GM10266 (cell line): ENCODE results near the gene TBC1D22A.

ENCODE experiments used
- DNase-seq: peaks from one replicate; pipeline ENCODE4 v3.0.0; 2012; ENCODE audit errors: extremely low spot score
- TF ChIP-seq, protein P1 (sequence below): IDR thresholded peaks from 2 replicates; pipeline ENCODE4 v1.5.1; 2012; ENCODE audit warnings: mild to moderate bottlenecking, low read depth; ENCODE audit not compliant: control insufficient read depth, insufficient read depth; ENCODE audit errors: missing control alignments

Gene TBC1D22A

DNA sequence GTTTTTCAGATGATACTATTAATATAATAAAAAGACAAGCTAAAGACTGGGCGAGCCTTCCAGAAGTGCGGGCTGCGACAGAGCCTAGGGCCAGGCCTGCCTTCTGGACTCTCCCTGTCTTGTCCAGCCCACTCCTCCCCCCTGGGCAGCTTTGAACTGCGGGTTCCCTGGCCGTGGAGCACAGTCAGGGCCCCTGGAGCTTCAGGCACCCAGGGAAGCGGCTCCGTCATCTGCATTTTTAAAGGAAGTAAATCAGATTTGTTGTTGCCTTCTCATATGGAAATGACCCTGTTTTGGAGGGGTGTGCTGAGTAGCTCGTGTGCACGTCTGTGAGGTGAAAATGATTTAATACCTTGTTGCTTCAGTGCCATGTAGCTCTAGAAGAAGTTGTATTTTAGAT is 265.3 kb downstream of the TBC1D22A start:
- TF ChIP-seq, protein P1, sequence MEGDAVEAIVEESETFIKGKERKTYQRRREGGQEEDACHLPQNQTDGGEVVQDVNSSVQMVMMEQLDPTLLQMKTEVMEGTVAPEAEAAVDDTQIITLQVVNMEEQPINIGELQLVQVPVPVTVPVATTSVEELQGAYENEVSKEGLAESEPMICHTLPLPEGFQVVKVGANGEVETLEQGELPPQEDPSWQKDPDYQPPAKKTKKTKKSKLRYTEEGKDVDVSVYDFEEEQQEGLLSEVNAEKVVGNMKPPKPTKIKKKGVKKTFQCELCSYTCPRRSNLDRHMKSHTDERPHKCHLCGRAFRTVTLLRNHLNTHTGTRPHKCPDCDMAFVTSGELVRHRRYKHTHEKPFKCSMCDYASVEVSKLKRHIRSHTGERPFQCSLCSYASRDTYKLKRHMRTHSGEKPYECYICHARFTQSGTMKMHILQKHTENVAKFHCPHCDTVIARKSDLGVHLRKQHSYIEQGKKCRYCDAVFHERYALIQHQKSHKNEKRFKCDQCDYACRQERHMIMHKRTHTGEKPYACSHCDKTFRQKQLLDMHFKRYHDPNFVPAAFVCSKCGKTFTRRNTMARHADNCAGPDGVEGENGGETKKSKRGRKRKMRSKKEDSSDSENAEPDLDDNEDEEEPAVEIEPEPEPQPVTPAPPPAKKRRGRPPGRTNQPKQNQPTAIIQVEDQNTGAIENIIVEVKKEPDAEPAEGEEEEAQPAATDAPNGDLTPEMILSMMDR: no peak
- no peak for DNase-seq

DNA sequence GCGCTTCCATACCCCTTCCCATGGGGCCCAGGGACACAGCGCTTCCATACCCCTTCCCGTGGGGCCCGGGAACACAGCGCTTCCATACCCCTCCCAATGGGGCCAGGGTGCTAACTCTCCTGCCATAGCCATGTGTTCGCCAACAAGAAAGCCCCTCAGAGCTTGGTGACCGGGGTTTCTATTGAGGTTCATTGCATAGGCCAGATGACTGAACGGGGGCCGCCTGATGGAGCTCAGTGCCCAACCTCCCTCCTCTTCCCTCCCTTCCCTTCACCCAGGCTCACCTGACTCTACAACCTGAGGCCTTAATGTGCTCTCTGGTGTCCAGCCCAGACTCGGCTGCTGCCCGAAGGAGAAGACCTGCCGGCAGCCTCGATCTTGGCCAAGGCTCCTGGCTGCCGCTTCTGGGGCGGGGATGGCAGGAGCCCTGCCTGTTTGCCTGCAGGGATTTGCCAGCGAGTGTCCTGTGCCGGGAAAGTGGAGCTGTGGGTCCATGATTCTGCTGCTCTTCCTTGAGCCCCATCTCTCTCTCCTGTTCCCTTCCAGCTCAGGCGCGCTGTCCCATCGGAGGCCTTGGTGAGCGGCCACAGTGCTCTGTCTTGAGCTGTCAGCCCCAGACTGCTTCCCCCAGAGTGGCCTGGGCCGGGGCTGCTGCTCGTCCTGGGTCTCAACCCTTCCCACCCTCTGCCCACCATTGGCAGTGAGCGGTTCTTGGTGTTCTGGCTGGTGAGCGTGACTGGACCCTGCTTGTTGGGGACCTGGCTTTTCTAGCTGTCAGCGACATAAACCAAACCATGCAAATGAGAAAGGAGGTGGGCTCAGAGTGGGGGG is 267.0 kb downstream of the TBC1D22A start:
- no peak for DNase-seq
- TF ChIP-seq, protein P1: no peak

DNA sequence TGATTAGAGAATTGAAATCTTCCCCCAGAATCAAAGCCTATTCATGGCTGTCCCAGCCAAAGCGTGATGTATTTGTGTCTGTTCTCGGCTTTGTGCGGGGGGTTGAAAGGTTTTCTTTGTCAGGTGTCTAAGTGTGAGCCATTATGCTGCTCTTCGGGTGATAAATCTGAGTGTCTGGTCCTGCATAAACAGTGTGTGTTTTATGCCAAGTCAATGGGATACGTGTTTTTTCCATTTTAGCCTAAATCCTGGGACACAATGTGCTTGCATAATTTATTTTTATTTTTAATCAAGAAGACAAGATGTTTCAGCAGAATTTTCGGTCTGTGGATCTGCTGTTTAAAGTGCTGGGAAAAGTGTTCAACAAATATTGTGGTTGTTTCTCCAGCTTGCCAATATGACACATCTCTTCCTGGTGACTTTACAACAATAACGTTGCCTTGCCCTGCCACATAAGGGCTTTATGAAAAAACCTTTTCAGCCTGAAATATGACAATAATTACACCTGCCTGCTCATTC is 267.8 kb downstream of the TBC1D22A start:
- DNase-seq: no peak
- TF ChIP-seq, protein P1: no peak

DNA sequence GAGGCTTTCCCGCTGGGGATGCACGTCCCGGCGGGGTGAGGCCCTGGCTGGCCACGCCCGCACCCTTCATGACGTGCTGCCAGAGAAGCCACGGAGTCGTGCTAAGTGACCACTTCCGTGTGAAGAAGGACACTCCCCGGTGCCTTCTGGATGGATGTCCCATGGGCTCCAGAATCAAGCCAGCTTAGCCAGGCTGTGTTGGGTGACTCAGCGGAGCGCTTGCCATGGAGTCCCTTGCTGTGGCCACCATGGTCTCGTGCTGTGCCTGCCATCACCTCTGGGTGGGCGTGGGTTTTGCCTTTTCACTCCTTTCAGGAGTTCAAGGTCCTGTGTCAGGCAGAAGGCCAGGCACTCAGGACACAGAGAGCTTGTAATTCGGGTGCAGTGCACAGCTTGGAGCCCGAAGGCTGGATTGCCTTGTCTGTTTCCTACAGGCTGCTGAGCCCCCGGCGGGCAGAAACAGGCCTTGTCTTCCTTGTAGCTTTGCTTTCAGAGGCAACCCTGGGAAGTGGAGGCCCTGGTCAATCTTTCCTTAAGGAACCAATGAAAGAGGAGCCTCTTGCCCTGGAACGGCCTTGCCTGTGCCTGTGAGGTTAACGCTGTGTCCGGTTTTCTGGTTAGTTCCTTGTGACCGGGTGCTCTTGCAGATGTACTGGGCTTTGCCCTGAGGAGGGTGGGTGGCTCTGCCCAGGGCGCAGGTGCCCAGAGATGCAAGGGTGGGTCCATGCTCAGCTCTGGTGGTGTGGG is 268.6 kb downstream of the TBC1D22A start:
- TF ChIP-seq, protein P1: no peak
- no peak for DNase-seq

DNA sequence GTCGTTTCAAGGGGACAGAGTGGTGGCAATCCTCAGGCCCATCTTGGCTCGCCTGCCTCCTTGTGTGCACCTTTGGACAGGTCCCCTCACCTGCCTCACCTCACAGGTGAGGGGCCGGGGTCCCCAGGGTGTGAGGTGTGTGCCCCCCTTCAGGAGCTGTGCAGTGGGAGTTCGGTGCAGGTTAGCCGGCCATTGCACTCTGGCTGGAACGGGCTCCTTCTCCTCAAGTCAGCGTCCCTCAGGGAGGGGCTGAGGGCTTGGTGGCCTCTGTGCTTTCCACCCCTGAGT is 269.1 kb downstream of the TBC1D22A start:
- TF ChIP-seq, protein P1: no peak
- no peak for DNase-seq

DNA sequence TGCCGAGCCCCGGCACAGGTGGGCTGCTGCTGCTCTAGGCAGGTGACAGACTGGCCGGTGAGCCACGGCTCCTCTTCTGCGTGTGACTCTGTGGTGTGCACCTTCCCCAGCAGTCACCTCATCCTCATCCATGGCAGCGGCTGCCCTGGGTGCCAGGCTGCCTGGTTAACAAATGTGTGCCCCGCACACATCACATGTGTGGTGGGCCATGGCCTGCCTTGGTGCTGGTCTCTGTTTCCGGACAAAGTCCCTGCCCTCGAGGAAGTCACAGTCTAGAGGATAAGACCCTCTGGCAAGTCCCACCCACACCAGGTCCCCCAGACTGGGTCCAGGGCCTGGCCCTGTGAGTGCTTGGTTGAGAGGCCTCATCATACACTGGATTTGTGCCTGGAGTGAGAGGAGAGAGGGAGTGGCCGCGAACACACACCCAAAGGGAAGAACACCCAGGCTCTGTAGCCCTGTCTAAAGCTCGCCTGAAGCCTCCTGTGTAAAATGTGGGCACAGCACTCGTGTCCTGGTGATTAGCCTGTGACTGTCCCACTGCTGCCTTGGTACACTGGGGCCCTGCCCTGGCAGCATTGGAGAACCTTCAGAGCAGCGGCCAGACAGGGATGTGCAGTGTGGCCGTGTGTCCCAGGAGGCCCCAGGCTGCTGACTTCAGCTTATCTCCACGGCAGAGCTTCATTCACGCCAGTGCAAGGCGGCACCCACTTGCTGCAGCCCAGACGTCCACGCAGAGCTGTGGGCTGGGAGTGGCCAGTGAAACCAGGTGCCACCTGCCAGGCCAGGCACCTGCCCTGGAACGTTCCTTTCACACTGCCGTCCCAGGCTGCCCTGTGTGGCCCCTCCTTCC is 269.9 kb downstream of the TBC1D22A start:
- TF ChIP-seq, protein P1: no peak
- no peak for DNase-seq
